IPS DF 4.7 (cell line): ENCODE measurements around the gene MST1.

ENCODE experiments used
- DNase-seq: peaks from one replicate; pipeline ENCODE4 v3.0.0-alpha.2; 2013; ENCODE audit warnings: low spot score; ENCODE audit errors: extremely low read depth

MST1 gene

GRCh38 chr3:49718858-49719213 is 29.6 kb upstream of the MST1 start:
- no peak for DNase-seq

- DNase-seq, result no peak
Observed at GRCh38 chr3:49717959-49718857, 28.9 kb upstream of the MST1 start.

- DNase-seq, result no peak
Observed at GRCh38 chr3:49717211-49717958, 28.1 kb upstream of the MST1 start.

GRCh38 chr3:49716691-49717210 is 27.5 kb upstream of the MST1 start:
- DNase-seq, result no peak

GRCh38 chr3:49716169-49716568 is 26.9 kb upstream of the MST1 start:
- no peak for DNase-seq

GRCh38 chr3:49715611-49716121 is 26.4 kb upstream of the MST1 start:
- no peak for DNase-seq

GRCh38 chr3:49714728-49715550 is 25.7 kb upstream of the MST1 start:
- no peak for DNase-seq

GRCh38 chr3:49713336-49714105 is 24.2 kb upstream of the MST1 start:
- DNase-seq, result no peak

- DNase-seq, result no peak
Observed at GRCh38 chr3:49712631-49713317, 23.5 kb upstream of the MST1 start.

GRCh38 chr3:49712166-49712565 is 22.9 kb upstream of the MST1 start:
- no peak for DNase-seq

GRCh38 chr3:49711489-49711888 is 22.2 kb upstream of the MST1 start:
- DNase-seq, result no peak

GRCh38 chr3:49709852-49710251 is 20.6 kb upstream of the MST1 start:
- no peak for DNase-seq

GRCh38 chr3:49707113-49707480 is 17.8 kb upstream of the MST1 start:
- DNase-seq, result no peak

- DNase-seq, result no peak
Observed at GRCh38 chr3:49706456-49707112, 17.3 kb upstream of the MST1 start.

GRCh38 chr3:49705390-49705960 is 16.2 kb upstream of the MST1 start:
- no peak for DNase-seq

GRCh38 chr3:49704629-49705028 is 15.4 kb upstream of the MST1 start:
- no peak for DNase-seq

- DNase-seq, result no peak
Observed at GRCh38 chr3:49703956-49704355, 14.7 kb upstream of the MST1 start.

- DNase-seq, result no peak
Observed at GRCh38 chr3:49703443-49703927, 14.2 kb upstream of the MST1 start.

- no peak for DNase-seq
Observed at GRCh38 chr3:49702672-49703071, 13.4 kb upstream of the MST1 start.
